IMR-90 (cell line): ENCODE data around the gene ZNRF4. TPM values are rescaled to one million over a fixed set of nuclear protein-coding genes. Genes with fewer than 3 reads are reported as not detected.

Experiments used
- ATAC-seq: fragments of 200-7000 bp; cut with Tn5 transposase; 2 replicates; pipeline ENCODE4 v1.9.1; 2020; ENCODE audit warnings: low read depth, mild to moderate bottlenecking, moderate library complexity
- BruUV-seq: library from RNA; stranded (reverse); fragments of 400-500 nt; replicated peaks from 2 replicates; lab custom pipeline; 2021; lab: Mats Ljungman, UMichigan
- CTCF ChIA-PET: fragments of 300-600 bp; formaldehyde crosslinking; extraction: SDS; loops from one replicate; lab custom pipeline; 2021; ENCODE audit warnings: antibody characterized with exemption; lab: Yijun Ruan, JAX
- POLR2A ChIA-PET: fragments of 300-600 bp; sonication (Branson Sonifier 250); formaldehyde crosslinking; loops from one replicate; lab custom pipeline; 2022; ENCODE audit warnings: antibody characterized with exemption; ENCODE audit not compliant: unreplicated experiment; lab: Charles Lee
- DNase-seq: peaks from one replicate; pipeline ENCODE4 v3.0.0; 2013
- H2AFZ ChIP-seq: replicated peaks from 2 replicates; pipeline ENCODE3; 2013; ENCODE audit warnings: low read length, mild to moderate bottlenecking; ENCODE audit not compliant: poor library complexity
- H2AK5ac ChIP-seq: 2 replicates; pipeline ENCODE4 v1.6.1; 2013; ENCODE audit warnings: low read depth, low read length, inconsistent platforms
- H2AK9ac ChIP-seq: replicated peaks from 2 replicates; pipeline ENCODE3; 2013; ENCODE audit warnings: mild to moderate bottlenecking, low read depth, low read length, moderate library complexity; ENCODE audit not compliant: poor library complexity
- H2BK120ac ChIP-seq: 2 replicates; pipeline ENCODE4 v1.6.1; 2013; ENCODE audit warnings: low read depth, low read length, inconsistent platforms
- H2BK15ac ChIP-seq: 3 replicates; pipeline ENCODE4 v1.6.1; 2013; ENCODE audit warnings: low read depth, low read length, inconsistent platforms
- H2BK20ac ChIP-seq: 2 replicates; pipeline ENCODE4 v1.6.1; 2013; ENCODE audit warnings: low read depth, mild to moderate bottlenecking, inconsistent platforms, low read length, moderate library complexity
- H2BK5ac ChIP-seq: 2 replicates; pipeline ENCODE4 v1.6.1; 2013; ENCODE audit warnings: mild to moderate bottlenecking, low read depth, low read length, inconsistent platforms; ENCODE audit not compliant: poor library complexity, severe bottlenecking
- H3K14ac ChIP-seq: replicated peaks from 2 replicates; pipeline ENCODE4 v1.6.1; 2013; ENCODE audit warnings: low read depth, low read length, inconsistent platforms
- H3K18ac ChIP-seq: 2 replicates; pipeline ENCODE4 v1.6.1; 2013; ENCODE audit warnings: low read depth, low read length, control low read depth
- H3K23ac ChIP-seq: 2 replicates; pipeline ENCODE4 v1.6.1; 2013; ENCODE audit warnings: low read depth, low read length, inconsistent platforms
- H3K27ac ChIP-seq: 2 replicates; pipeline ENCODE4 v1.5.1; 2013; ENCODE audit warnings: mild to moderate bottlenecking, control low read depth, low read length; ENCODE audit not compliant: insufficient read depth
- H3K27me3 ChIP-seq: 2 replicates; pipeline ENCODE4 v1.6.1; 2013; ENCODE audit warnings: low read length; ENCODE audit not compliant: control insufficient read depth, insufficient read depth
- H3K36me3 ChIP-seq: 2 replicates; pipeline ENCODE4 v1.6.1; 2013; ENCODE audit warnings: low read length, mixed read lengths; ENCODE audit not compliant: control insufficient read depth, insufficient read depth
- H3K4ac ChIP-seq: 2 replicates; pipeline ENCODE4 v1.6.1; 2013; ENCODE audit warnings: low read depth, low read length, inconsistent platforms
- H3K4me1 ChIP-seq: 2 replicates; pipeline ENCODE4 v1.6.1; 2013; ENCODE audit warnings: low read length, mixed read lengths; ENCODE audit not compliant: control insufficient read depth, insufficient read depth
- H3K4me2 ChIP-seq: 2 replicates; pipeline ENCODE4 v1.6.1; 2013; ENCODE audit warnings: low read depth, mild to moderate bottlenecking, control low read depth, low read length, moderate library complexity
- H3K4me3 ChIP-seq: 2 replicates; pipeline ENCODE4 v1.5.1; 2013; ENCODE audit warnings: low read depth, mild to moderate bottlenecking, control low read depth, low read length, moderate library complexity; ENCODE audit not compliant: insufficient read depth
- H3K56ac ChIP-seq: 2 replicates; pipeline ENCODE4 v1.6.1; 2013; ENCODE audit warnings: low read length, inconsistent platforms; ENCODE audit not compliant: insufficient read depth; ENCODE audit errors: extremely low read depth
- H3K79me1 ChIP-seq, 2 experiments: 2 replicates each; pipeline ENCODE4 v1.6.1; 2013; ENCODE audit warnings: low read length in 2 of 2, inconsistent platforms in 1 of 2, low read depth in 1 of 2
- H3K9ac ChIP-seq: 2 replicates; pipeline ENCODE4 v1.6.1; 2013; ENCODE audit warnings: low read depth, low read length, control low read depth
- H3K9me1 ChIP-seq: 2 replicates; pipeline ENCODE4 v1.6.1; 2013; ENCODE audit warnings: low read length, inconsistent platforms; ENCODE audit not compliant: insufficient read depth
- H3K9me3 ChIP-seq: 2 replicates; pipeline ENCODE4 v1.6.1; 2013; ENCODE audit warnings: low read length; ENCODE audit not compliant: control insufficient read depth, insufficient read depth
- H4K20me1 ChIP-seq: 2 replicates; pipeline ENCODE4 v1.6.1; 2013; ENCODE audit warnings: low read length, inconsistent platforms; ENCODE audit not compliant: insufficient read depth
- H4K5ac ChIP-seq: 2 replicates; pipeline ENCODE4 v1.6.1; 2013; ENCODE audit warnings: mild to moderate bottlenecking, low read depth, low read length, control low read depth
- H4K8ac ChIP-seq, 2 experiments: 2 replicates each; pipeline ENCODE4 v1.6.1; 2013; ENCODE audit warnings: low read depth in 2 of 2, low read length in 2 of 2, control low read depth in 1 of 2, inconsistent platforms in 1 of 2
- H4K91ac ChIP-seq: 2 replicates; pipeline ENCODE4 v1.6.1; 2013; ENCODE audit warnings: low read depth, low read length, inconsistent platforms; ENCODE audit not compliant: insufficient read depth
- BHLHE40 ChIP-seq: fragments of 150-350 bp; IDR thresholded peaks from 2 replicates; pipeline ENCODE4 v1.6.1; 2016; ENCODE audit warnings: mild to moderate bottlenecking, low read depth, low read length
- CEBPB ChIP-seq: IDR thresholded peaks from 2 replicates; pipeline ENCODE4 v1.6.1; 2012; ENCODE audit warnings: low read depth, low read length, improper control_type of control experiment
- CTCF ChIP-seq: conservative IDR thresholded peaks from 2 replicates; pipeline ENCODE4 v1.5.1; 2012; ENCODE audit warnings: mild to moderate bottlenecking, low read depth, low read length, improper control_type of control experiment
- ELK1 ChIP-seq: fragments of 150-350 bp; IDR thresholded peaks from 2 replicates; pipeline ENCODE4 v1.6.1; 2016; ENCODE audit warnings: low read depth, mild to moderate bottlenecking, low read length, moderate library complexity, borderline replicate concordance
- FOS ChIP-seq: fragments of 150-350 bp; IDR thresholded peaks from 2 replicates; pipeline ENCODE4 v1.6.1; 2016; ENCODE audit warnings: low read depth, low read length
- MXI1 ChIP-seq: IDR thresholded peaks from 2 replicates; pipeline ENCODE4 v1.6.1; 2012; ENCODE audit warnings: low read depth, mild to moderate bottlenecking, low read length, moderate library complexity, borderline replicate concordance
- NFE2L2 ChIP-seq: fragments of 150-350 bp; IDR thresholded peaks from 2 replicates; pipeline ENCODE4 v1.6.1; 2016; ENCODE audit warnings: low read depth, mild to moderate bottlenecking, low read length
- POLR2A ChIP-seq: IDR thresholded peaks from 2 replicates; pipeline ENCODE4 v1.6.1; 2012; ENCODE audit warnings: mild to moderate bottlenecking, low read depth, low read length
- RAD21 ChIP-seq: IDR thresholded peaks from 2 replicates; pipeline ENCODE4 v1.6.1; 2012; ENCODE audit warnings: low read length, improper control_type of control experiment
- RFX5 ChIP-seq: IDR thresholded peaks from 2 replicates; pipeline ENCODE4 v1.8.0; 2012; ENCODE audit warnings: low read depth, mild to moderate bottlenecking, low read length, moderate library complexity
- SMC3 ChIP-seq: fragments of 150-350 bp; IDR thresholded peaks from 2 replicates; pipeline ENCODE4 v1.6.1; 2016; ENCODE audit warnings: low read depth, mild to moderate bottlenecking, antibody characterized with exemption, low read length, moderate library complexity
- USF2 ChIP-seq: fragments of 150-350 bp; IDR thresholded peaks from 2 replicates; pipeline ENCODE4 v1.6.1; 2017; ENCODE audit warnings: mild to moderate bottlenecking, antibody characterized with exemption, low read length, low read depth
- WGBS, 2 experiments: methylation state at CpG; one replicate each; pipeline versions ENCODE4 v1.1.5 to v1.1.7; 2013; ENCODE audit warnings: missing lambda C conversion rate in 2 of 2; ENCODE audit not compliant: insufficient read length in 1 of 2; ENCODE audit errors: extremely low coverage in 2 of 2; 5-methylcytosine and 5-hydroxymethylcytosine counted together
- dilution Hi-C: fragments of 300-500 bp; cut with HindIII; formaldehyde crosslinking; loops from one replicate; pipeline ENCODE4 v1.14.3; 2018; ENCODE audit warnings: low sequenced_read_pairs; ENCODE audit not compliant: unreplicated experiment
- in situ Hi-C: fragments of 300-500 bp; cut with MboI; formaldehyde crosslinking; loops from 3 replicates; pipeline ENCODE4 v1.14.3; 2019; ENCODE audit warnings: low sequenced_read_pairs, inconsistent platforms, mixed read lengths
- intact Hi-C: fragments of 100-400 bp; cut with micrococcal nuclease; formaldehyde crosslinking; loops from 2 replicates; pipeline ENCODE4 v1.10.0; 2022
- polyA plus RNA-seq, 3 experiments: library from polyadenylated mRNA; depleted of rRNA; stranded (reverse); fragments of >200 nt; gene quantifications; 2 replicates each; pipeline ENCODE4 v1.2.3, GENCODE V29; 2012; ENCODE audit warnings: low replicate concordance in 1 of 3
- total RNA-seq: library from RNA; depleted of rRNA; stranded (reverse); fragments of >200 nt; gene quantifications from 2 replicates; pipeline ENCODE4 v1.2.3, GENCODE V29; 2012

Gene ZNRF4
- total and polyA plus RNA-seq, 2 of the 4 experiments (the other 2 are of a cell fraction), result not detected

GRCh38 chr19:5417495-5418436, 37.5 kb upstream of the ZNRF4 start:
- ChIA-PET CTCF (no interaction called here), POLR2A (no interaction called here)
- H2BK15ac ChIP-seq, result no peak overlapping the region
- no peak overlapping the region for H3K18ac ChIP-seq
- intact Hi-C loops (no loop called here), in situ Hi-C loops (no loop called here), dilution Hi-C loops (no loop called here)
- no peak overlapping the region for H2BK5ac ChIP-seq
- H2AK9ac ChIP-seq, result no peak overlapping the region
- H3K4me2 ChIP-seq, result peak overlapping the region; percentile 46
- H3K9me1 ChIP-seq, result no peaks in the 10 kb centered on the region
- H3K4ac ChIP-seq, result no peak overlapping the region
- H3K9me3 ChIP-seq, result no peaks in the 10 kb centered on the region
- no peak overlapping the region for H2BK20ac ChIP-seq
- no peak overlapping the region for H4K91ac ChIP-seq
- no peak overlapping the region for H4K8ac ChIP-seq
- no peaks in the 10 kb centered on the region for H3K79me1 ChIP-seq
- no peak overlapping the region for H3K23ac ChIP-seq
- no peak overlapping the region for H2AK5ac ChIP-seq
- no peaks in the 10 kb centered on the region for H3K36me3 ChIP-seq
- H4K5ac ChIP-seq, result no peak overlapping the region
- H3K4me3 ChIP-seq, result no peak overlapping the region
- DNase-seq (no peak), ATAC-seq (no peak)
- no peaks in the 10 kb centered on the region for H4K20me1 ChIP-seq
- H3K9ac ChIP-seq, result no peak overlapping the region
- TF ChIP-seq CEBPB, result no peak
- TF ChIP-seq SMC3, result no peak
- TF ChIP-seq RAD21, result no peak
- no peak for TF ChIP-seq POLR2A
- no peak for TF ChIP-seq NFE2L2
- TF ChIP-seq ELK1, result no peak
- TF ChIP-seq RFX5, result no peak
- no peak for TF ChIP-seq USF2
- no peak for TF ChIP-seq CTCF
- no peak for TF ChIP-seq BHLHE40
- TF ChIP-seq MXI1, result no peak
- TF ChIP-seq FOS, result no peak
- WGBS, 2 experiments, result 23% methylated on average over 7 of the region's 29 CpGs; no CpG with 5 or more reads in 1 of the 2 experiments
- H2AFZ ChIP-seq, result no peak overlapping the region
- BruUV-seq, result no TSS peak
- no peaks in the 10 kb centered on the region; the same call in 1 of the 2 replicates for H3K4me1 ChIP-seq
- peaks cover 43% of the 10 kb centered on the region for H3K27me3 ChIP-seq
- H3K56ac ChIP-seq, result no peak overlapping the region
- H3K27ac ChIP-seq, result no peak overlapping the region
- H2BK120ac ChIP-seq, result no peak overlapping the region
- no peak overlapping the region for H3K14ac ChIP-seq
